Naive thymus-derived CD4-positive, alpha-beta T cell (primary cell): ENCODE measurements around the gene VPS13C. TPM values are rescaled to one million over a fixed set of nuclear protein-coding genes. Genes with fewer than 3 reads are reported as not detected.
A peak's percentile ranks its signal among the peaks of the same experiment; 100 is the strongest.

Experiments
- ATAC-seq: fragments of 150-1000 bp; cut with Tn5 transposase; 2 replicates; pipeline ENCODE4 v1.10.0; 2021; ENCODE audit warnings: mild to moderate bottlenecking, moderate library complexity
- CTCF ChIA-PET: fragments of 350-600 bp; sonication (Branson Sonifier 250); formaldehyde crosslinking; loops from one replicate; lab custom pipeline; 2021; ENCODE audit warnings: antibody characterized with exemption; lab: Charles Lee
- POLR2A ChIA-PET: fragments of 350-600 bp; sonication (Branson Sonifier 250); formaldehyde crosslinking; loops from one replicate; lab custom pipeline; 2021; ENCODE audit warnings: antibody characterized with exemption, inconsistent platforms; lab: Charles Lee
- DNase-seq, 9 donors: peaks; one replicate each; pipeline versions ENCODE4 v3.0.0 to v3.0.0-alpha.2; 2020 to 2022; ENCODE audit warnings: mixed read lengths in 1 of 9
- H3K27ac ChIP-seq: one replicate; pipeline ENCODE4 v1.7.0; 2013; ENCODE audit warnings: mild to moderate bottlenecking, low read depth, low read length, moderate library complexity
- H3K27me3 ChIP-seq, 2 donors: one replicate each; pipeline ENCODE4 v1.7.0; 2013; ENCODE audit warnings: low read length in 2 of 2, mild to moderate bottlenecking in 2 of 2, moderate library complexity in 2 of 2; ENCODE audit not compliant: control insufficient read depth in 2 of 2, insufficient read depth in 2 of 2
- H3K36me3 ChIP-seq, 3 experiments: 1 replicate in 2 of 3; 2 replicates in 1 of 3; pipeline ENCODE4 v1.7.0; 2013; ENCODE audit warnings: low read length in 3 of 3, mild to moderate bottlenecking in 3 of 3, moderate library complexity in 1 of 3; ENCODE audit not compliant: insufficient read depth in 3 of 3, control insufficient read depth in 2 of 3
- H3K4me1 ChIP-seq, 2 donors: one replicate each; pipeline ENCODE4 v1.7.0; 2013; ENCODE audit warnings: low read length in 2 of 2, mild to moderate bottlenecking in 2 of 2, moderate library complexity in 1 of 2; ENCODE audit not compliant: control insufficient read depth in 2 of 2, insufficient read depth in 2 of 2
- H3K4me3 ChIP-seq: 2 replicates; pipeline ENCODE4 v1.7.0; 2013; ENCODE audit warnings: mild to moderate bottlenecking, low read length
- H3K9me3 ChIP-seq, 3 experiments: 1 replicate in 2 of 3; 2 replicates in 1 of 3; pipeline ENCODE4 v1.7.0; 2013; ENCODE audit warnings: low read length in 3 of 3; ENCODE audit not compliant: control insufficient read depth in 2 of 3
- H3K27ac Mint-ChIP-seq, 9 donors: one replicate each; pipeline ENCODE4 v1.8.0; 2020 to 2022; ENCODE audit warnings: mixed read lengths in 9 of 9, mild to moderate bottlenecking in 8 of 9, moderate library complexity in 5 of 9, inconsistent platforms in 2 of 9
- H3K27me3 Mint-ChIP-seq, 5 donors: one replicate each; pipeline ENCODE4 v1.8.0; 2021 to 2022; ENCODE audit warnings: mixed read lengths in 5 of 5, mild to moderate bottlenecking in 1 of 5
- H3K36me3 Mint-ChIP-seq, 5 donors: one replicate each; pipeline ENCODE4 v1.8.0; 2020 to 2022; ENCODE audit warnings: mixed read lengths in 5 of 5, mild to moderate bottlenecking in 3 of 5, inconsistent platforms in 1 of 5
- H3K4me1 Mint-ChIP-seq, 7 donors: one replicate each; pipeline ENCODE4 v1.8.0; 2020 to 2022; ENCODE audit warnings: mixed read lengths in 7 of 7, mild to moderate bottlenecking in 3 of 7, inconsistent platforms in 1 of 7
- H3K4me3 Mint-ChIP-seq, 10 donors: one replicate each; pipeline ENCODE4 v1.8.0; 2020 to 2022; ENCODE audit warnings: mild to moderate bottlenecking in 10 of 10, mixed read lengths in 10 of 10, moderate library complexity in 6 of 10, inconsistent platforms in 2 of 10
- H3K9me3 Mint-ChIP-seq, 11 donors: one replicate each; pipeline ENCODE4 v1.8.0; 2020 to 2022; ENCODE audit warnings: mixed read lengths in 11 of 11, mild to moderate bottlenecking in 4 of 11, inconsistent platforms in 1 of 11, moderate library complexity in 1 of 11
- intact Hi-C, 2 donors: fragments of 100-400 bp; cut with micrococcal nuclease; formaldehyde crosslinking; loops; one replicate each; pipeline ENCODE4 v1.15.1; 2023
- polyA plus RNA-seq, 2 donors: library from polyadenylated mRNA; unstranded; fragments of 300-500 nt; fragmentation: Illumina TruSeq; gene quantifications; one replicate each; pipeline ENCODE4 v1.2.3, GENCODE V29; 2021
- total RNA-seq, 6 experiments: library from RNA in 5 of 6; stranded (reverse) in 5 of 6; gene quantifications; 1 replicate in 5 of 6; 2 replicates in 1 of 6; pipeline ENCODE4 v1.2.3 and lab custom pipeline; 2021 to 2026

The VPS13C gene
- total and polyA plus RNA-seq, 7 experiments from 2014 or later = 12.7 to 159 (median 108) TPM

GRCh38 chr15:61857169-61857829 is 202.9 kb downstream of the VPS13C start:
- Mint-ChIP-seq H3K27ac (no peak overlapping the region), H3K36me3 (peaks cover 0 to 19% (median 11%) of the 10 kb centered on the region in 5 donors), H3K9me3 (no peaks in the 10 kb centered on the region), H3K4me3 (no peak overlapping the region), H3K4me1 (peaks cover 0 to 8% (median 3%) of the 10 kb centered on the region in 7 donors), H3K27me3 (no peaks in the 10 kb centered on the region)
- Histone ChIP-seq H3K9me3 (no peaks in the 10 kb centered on the region), H3K36me3 (peaks cover 0 to 11% (median 3%) of the 10 kb centered on the region in 3 experiments), H3K4me3 (peak overlapping the region; percentile 39), H3K4me1 (peaks cover 0 to 5% of the 10 kb centered on the region in 2 donors), H3K27me3 (no peaks in the 10 kb centered on the region), H3K27ac (peak overlapping the region; percentile 10)
- ChIA-PET CTCF (interaction anchor here (0.6 to 1.0 kb wide), 2 partner anchors 23 to 214 kb away, joined by 3 to 4 read pairs; no protein-coding TSS in a partner anchor), POLR2A (no interaction called here)
- intact Hi-C loops = no loop called here
- no peak for DNase-seq
- peak; percentile 88 for ATAC-seq

- peak overlapping the region in 3 of 9 donors; percentile 9 to 34 (median 15) for H3K27ac Mint-ChIP-seq
- ChIA-PET POLR2A (no interaction called here), CTCF (interaction anchor here (0.6 kb wide), 1 partner anchor 215 kb away, joined by 4 read pairs; no protein-coding TSS in a partner anchor)
- DNase-seq (no peak), ATAC-seq (no peak)
- Histone ChIP-seq H3K9me3 (no peaks in the 10 kb centered on the region), H3K4me3 (no peak overlapping the region), H3K4me1 (peaks cover 0 to 5% of the 10 kb centered on the region in 2 donors), H3K27ac (no peak overlapping the region), H3K36me3 (peaks cover 0 to 11% (median 3%) of the 10 kb centered on the region in 3 experiments), H3K27me3 (no peaks in the 10 kb centered on the region)
- peaks cover 0 to 25% (median 17%) of the 10 kb centered on the region in 5 donors for H3K36me3 Mint-ChIP-seq
- H3K9me3 Mint-ChIP-seq = no peaks in the 10 kb centered on the region
- H3K4me3 Mint-ChIP-seq = no peak overlapping the region
- peaks cover 0 to 8% (median 3%) of the 10 kb centered on the region in 7 donors for H3K4me1 Mint-ChIP-seq
- intact Hi-C loops = no loop called here
- no peaks in the 10 kb centered on the region for H3K27me3 Mint-ChIP-seq
These were observed 204.0 kb downstream of the VPS13C start for GRCh38 chr15:61856295-61856694.

GRCh38 chr15:61853195-61853594 is 207.1 kb downstream of the VPS13C start:
- peak overlapping the region in 1 of 9 donors; percentile 29 for H3K27ac Mint-ChIP-seq
- peaks cover 0 to 3% (median 0%) of the 10 kb centered on the region in 7 donors for H3K4me1 Mint-ChIP-seq
- no peak overlapping the region for H3K4me3 Mint-ChIP-seq
- no peak overlapping the region for H3K4me3 ChIP-seq
- no peak for ATAC-seq
- no peak overlapping the region for H3K27ac ChIP-seq
- no peaks in the 10 kb centered on the region for H3K9me3 ChIP-seq
- H3K4me1 ChIP-seq = peaks cover 0 to 4% of the 10 kb centered on the region in 2 donors
- no peaks in the 10 kb centered on the region for H3K9me3 Mint-ChIP-seq
- H3K27me3 Mint-ChIP-seq = no peaks in the 10 kb centered on the region
- no peaks in the 10 kb centered on the region for H3K27me3 ChIP-seq
- peaks cover 0 to 11% (median 3%) of the 10 kb centered on the region in 3 experiments for H3K36me3 ChIP-seq
- CTCF ChIA-PET = interaction anchor here (1.4 kb wide), 1 partner anchor 19 kb away, joined by 4 read pairs; no protein-coding TSS in a partner anchor
- intact Hi-C loops = no loop called here
- DNase-seq = no peak
- POLR2A ChIA-PET = no interaction called here
- peaks cover 0 to 23% (median 14%) of the 10 kb centered on the region in 5 donors for H3K36me3 Mint-ChIP-seq

- intact Hi-C loops = no loop called here
These were observed 208.3 kb downstream of the VPS13C start for GRCh38 chr15:61851955-61852354.

GRCh38 chr15:61849447-61849846 is 210.8 kb downstream of the VPS13C start:
- H3K36me3 Mint-ChIP-seq = peaks cover 0 to 18% (median 9%) of the 10 kb centered on the region in 5 donors
- peaks cover 0 to 8% (median 0%) of the 10 kb centered on the region in 5 donors for H3K27me3 Mint-ChIP-seq
- H3K4me1 Mint-ChIP-seq = peaks cover 0 to 2% (median 0%) of the 10 kb centered on the region in 7 donors
- DNase-seq = no peak
- ATAC-seq = no peak
- Histone ChIP-seq H3K4me1 (no peaks in the 10 kb centered on the region), H3K27ac (no peak overlapping the region), H3K36me3 (peaks cover 0 to 5% (median 3%) of the 10 kb centered on the region in 3 experiments), H3K4me3 (no peak overlapping the region), H3K9me3 (no peaks in the 10 kb centered on the region), H3K27me3 (no peaks in the 10 kb centered on the region)
- no peak overlapping the region for H3K4me3 Mint-ChIP-seq
- peak overlapping the region in 1 of 9 donors; percentile 7 for H3K27ac Mint-ChIP-seq
- ChIA-PET POLR2A (no interaction called here), CTCF (no interaction called here)
- intact Hi-C loops = no loop called here
- H3K9me3 Mint-ChIP-seq = no peaks in the 10 kb centered on the region

More at GRCh38 chr15:61851955-61852354, 208.3 kb downstream of the VPS13C start:
- H3K27me3 Mint-ChIP-seq = no peaks in the 10 kb centered on the region
- Histone ChIP-seq H3K27me3 (no peaks in the 10 kb centered on the region), H3K9me3 (no peaks in the 10 kb centered on the region), H3K4me1 (no peaks in the 10 kb centered on the region), H3K27ac (no peak overlapping the region), H3K36me3 (peaks cover 0 to 11% (median 3%) of the 10 kb centered on the region in 3 experiments), H3K4me3 (no peak overlapping the region)
- H3K4me1 Mint-ChIP-seq = peaks cover 0 to 3% (median 0%) of the 10 kb centered on the region in 7 donors
- DNase-seq = no peak
- CTCF ChIA-PET = no interaction called here
- no peaks in the 10 kb centered on the region for H3K9me3 Mint-ChIP-seq
- peak overlapping the region in 2 of 9 donors; percentile 38 to 39 for H3K27ac Mint-ChIP-seq
- POLR2A ChIA-PET = no interaction called here
- H3K36me3 Mint-ChIP-seq = peaks cover 0 to 23% (median 14%) of the 10 kb centered on the region in 5 donors
- H3K4me3 Mint-ChIP-seq = no peak overlapping the region
- ATAC-seq = no peak

GRCh38 chr15:61841466-61841865 is 218.8 kb downstream of the VPS13C start:
- Mint-ChIP-seq H3K4me3 (no peak overlapping the region), H3K36me3 (no peaks in the 10 kb centered on the region), H3K27ac (no peak overlapping the region), H3K27me3 (peaks cover 18 to 41% (median 35%) of the 10 kb centered on the region in 5 donors), H3K4me1 (peaks cover 0 to 2% (median 0%) of the 10 kb centered on the region in 7 donors), H3K9me3 (no peaks in the 10 kb centered on the region)
- no peaks in the 10 kb centered on the region for H3K9me3 ChIP-seq
- intact Hi-C loops = no loop called here
- DNase-seq (no peak), ATAC-seq (peak; percentile 22)
- no peak overlapping the region for H3K4me3 ChIP-seq
- H3K27ac ChIP-seq = no peak overlapping the region
- H3K4me1 ChIP-seq = no peaks in the 10 kb centered on the region
- ChIA-PET POLR2A (no interaction called here), CTCF (no interaction called here)
- no peaks in the 10 kb centered on the region for H3K36me3 ChIP-seq
- peaks cover 0 to 10% of the 10 kb centered on the region in 2 donors for H3K27me3 ChIP-seq
